Ovary (tissue), 3 donors: Measurements from ENCODE around the gene GSTM5.

ENCODE experiments used
- CTCF ChIP-seq, 3 donors: fragments of 450-650 bp in 2 of 3; fragments of 200-600 bp in 1 of 3; IDR thresholded peaks; one replicate each; pipeline versions ENCODE4 v1.5.1 to v1.8.0; 2016 to 2022; ENCODE audit warnings: antibody characterized with exemption in 3 of 3, mild to moderate bottlenecking in 1 of 3
- EP300 ChIP-seq: sonication (generic); formaldehyde crosslinking; IDR thresholded peaks from one replicate; pipeline ENCODE4 v1.6.1; 2017; ENCODE audit warnings: antibody characterized with exemption
- POLR2A ChIP-seq: fragments of 450-650 bp; IDR thresholded peaks from one replicate; pipeline ENCODE4 v1.6.1; 2017; ENCODE audit warnings: antibody characterized with exemption, mild to moderate bottlenecking, moderate library complexity
- donor health status: DM: no; HTN: no; CAD: no.

GRCh38 chr1:109689844-109690405 lies 22.1 kb upstream of the GSTM5 start:
- TF ChIP-seq POLR2A (no peak), CTCF (IDR thresholded peaks at IDR 0.05) (no peak), EP300 (no peak)
